ENCODE results near the gene TMEM37.

The TMEM37 gene

DNA sequence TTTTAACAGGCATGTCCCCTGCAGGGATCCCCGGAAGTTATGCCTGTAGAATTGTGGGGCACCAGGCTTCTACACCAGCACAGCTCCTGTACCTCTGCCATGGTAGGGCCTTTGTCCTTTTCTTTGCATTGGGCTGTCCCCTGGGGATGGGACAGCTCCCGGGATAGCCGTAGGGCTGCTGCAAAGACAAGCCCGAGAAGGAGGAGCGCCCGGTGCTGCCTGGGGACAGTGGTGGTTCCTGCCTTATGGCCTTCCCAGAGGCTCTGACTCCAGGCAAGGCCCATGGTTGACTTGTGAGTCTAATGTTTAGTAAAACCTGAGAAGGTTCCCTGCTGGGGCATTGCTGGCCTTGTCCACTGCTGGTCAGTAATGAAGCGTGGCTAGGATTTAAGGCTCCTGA is 30.9 kb downstream of the TMEM37 start:
- no peaks in the 10 kb centered on the region for H3K9me3 ChIP-seq (ENCODE audit: control insufficient read depth, insufficient read depth, low read depth, low read length)
- no peaks in the 10 kb centered on the region for H3K36me3 ChIP-seq (ENCODE audit: control insufficient read depth, insufficient read depth, low read length)
- H3K27ac ChIP-seq (ENCODE audit: low read depth, low read length), result no peak overlapping the region
- H3K4me1 ChIP-seq (ENCODE audit: control insufficient read depth, insufficient read depth, low read length), result peaks cover 2% of the 10 kb centered on the region; the same call in 1 of the 2 replicates
- no peak overlapping the region for H3K9ac ChIP-seq (ENCODE audit: low read length)
- H3K27me3 ChIP-seq (ENCODE audit: control insufficient read depth, insufficient read depth, low read length), result no peaks in the 10 kb centered on the region
- H3K4me3 ChIP-seq (ENCODE audit: low read depth, low read length), result no peak overlapping the region

DNA sequence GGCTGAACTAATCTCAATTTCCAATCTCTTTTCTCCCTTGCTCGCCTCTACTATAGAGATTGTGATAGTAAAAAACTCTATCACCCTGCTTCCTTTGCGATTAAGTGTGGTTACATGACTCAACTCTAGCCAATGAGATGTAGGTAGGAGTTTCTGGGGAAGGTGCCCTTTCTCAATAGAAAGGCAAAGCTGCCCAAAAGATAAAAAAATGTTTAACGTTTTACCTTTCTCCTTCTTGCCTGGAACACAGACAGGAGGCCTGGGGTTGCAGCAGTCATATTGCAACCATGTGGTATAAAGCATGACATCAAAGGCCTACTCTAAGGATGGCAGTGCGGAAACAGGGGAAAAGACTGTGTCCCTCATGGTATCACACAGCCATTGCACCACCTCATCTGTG is 31.5 kb downstream of the TMEM37 start:
- Histone ChIP-seq H3K36me3 (ENCODE audit: control insufficient read depth, insufficient read depth, low read length) (no peaks in the 10 kb centered on the region), H3K9ac (ENCODE audit: low read length) (no peak overlapping the region), H3K27me3 (ENCODE audit: control insufficient read depth, insufficient read depth, low read length) (no peaks in the 10 kb centered on the region), H3K9me3 (ENCODE audit: control insufficient read depth, insufficient read depth, low read depth, low read length) (no peaks in the 10 kb centered on the region), H3K4me3 (ENCODE audit: low read depth, low read length) (no peak overlapping the region), H3K27ac (ENCODE audit: low read depth, low read length) (no peak overlapping the region), H3K4me1 (ENCODE audit: control insufficient read depth, insufficient read depth, low read length) (peaks cover 2% of the 10 kb centered on the region; the same call in 1 of the 2 replicates)

DNA sequence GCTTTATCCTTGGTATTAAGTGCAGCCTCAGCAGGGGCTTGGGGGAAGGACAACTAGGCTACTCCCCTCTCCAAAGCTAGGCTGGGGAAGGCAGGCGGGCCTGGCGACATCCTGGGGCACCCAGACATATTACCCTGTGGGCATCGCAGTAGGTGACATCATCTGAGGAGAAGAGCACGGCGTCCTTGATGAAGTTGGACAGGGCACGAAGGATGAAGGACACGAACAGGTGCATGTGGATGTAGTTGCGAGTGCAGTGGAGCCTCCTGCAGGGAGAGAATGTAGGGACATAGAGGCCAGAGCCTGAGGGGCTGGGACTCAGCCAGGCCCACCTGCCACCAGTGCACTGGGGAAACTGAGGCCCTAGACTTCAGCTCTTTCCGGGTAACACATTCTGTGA is 32.3 kb downstream of the TMEM37 start:
- peaks cover 2% of the 10 kb centered on the region; the same call in 1 of the 2 replicates for H3K4me1 ChIP-seq (ENCODE audit: control insufficient read depth, insufficient read depth, low read length)
- no peaks in the 10 kb centered on the region for H3K36me3 ChIP-seq (ENCODE audit: control insufficient read depth, insufficient read depth, low read length)
- H3K4me3 ChIP-seq (ENCODE audit: low read depth, low read length), result no peak overlapping the region
- H3K27me3 ChIP-seq (ENCODE audit: control insufficient read depth, insufficient read depth, low read length), result no peaks in the 10 kb centered on the region
- no peak overlapping the region for H3K27ac ChIP-seq (ENCODE audit: low read depth, low read length)
- H3K9me3 ChIP-seq (ENCODE audit: control insufficient read depth, insufficient read depth, low read depth, low read length), result no peaks in the 10 kb centered on the region
- H3K9ac ChIP-seq (ENCODE audit: low read length), result no peak overlapping the region

DNA sequence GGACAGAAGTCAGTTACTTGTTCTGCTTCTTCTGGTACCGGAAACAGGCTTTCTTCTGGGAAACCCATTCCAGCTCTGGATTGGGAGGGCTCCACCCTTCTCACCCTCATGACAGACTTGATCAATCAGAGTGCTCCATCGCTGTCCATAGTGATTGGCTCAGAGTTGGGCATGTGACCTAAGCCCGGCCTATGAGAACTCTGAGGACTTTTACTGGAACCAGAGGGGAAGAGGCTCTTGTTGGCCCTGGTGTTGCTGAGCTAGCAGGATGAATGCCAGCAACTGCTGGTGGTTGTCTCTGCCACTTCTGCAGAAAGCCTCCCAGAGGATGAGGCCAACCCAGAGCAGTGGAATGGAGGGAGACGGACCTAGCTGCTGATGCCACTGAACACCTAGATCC is 33.3 kb downstream of the TMEM37 start:
- no peak overlapping the region for H3K27ac ChIP-seq (ENCODE audit: low read depth, low read length)
- no peak overlapping the region for H3K9ac ChIP-seq (ENCODE audit: low read length)
- H3K36me3 ChIP-seq (ENCODE audit: control insufficient read depth, insufficient read depth, low read length), result no peaks in the 10 kb centered on the region
- H3K9me3 ChIP-seq (ENCODE audit: control insufficient read depth, insufficient read depth, low read depth, low read length), result no peaks in the 10 kb centered on the region
- peaks cover 9% of the 10 kb centered on the region for H3K4me1 ChIP-seq (ENCODE audit: control insufficient read depth, insufficient read depth, low read length)
- no peak overlapping the region for H3K4me3 ChIP-seq (ENCODE audit: low read depth, low read length)
- no peaks in the 10 kb centered on the region for H3K27me3 ChIP-seq (ENCODE audit: control insufficient read depth, insufficient read depth, low read length)

DNA sequence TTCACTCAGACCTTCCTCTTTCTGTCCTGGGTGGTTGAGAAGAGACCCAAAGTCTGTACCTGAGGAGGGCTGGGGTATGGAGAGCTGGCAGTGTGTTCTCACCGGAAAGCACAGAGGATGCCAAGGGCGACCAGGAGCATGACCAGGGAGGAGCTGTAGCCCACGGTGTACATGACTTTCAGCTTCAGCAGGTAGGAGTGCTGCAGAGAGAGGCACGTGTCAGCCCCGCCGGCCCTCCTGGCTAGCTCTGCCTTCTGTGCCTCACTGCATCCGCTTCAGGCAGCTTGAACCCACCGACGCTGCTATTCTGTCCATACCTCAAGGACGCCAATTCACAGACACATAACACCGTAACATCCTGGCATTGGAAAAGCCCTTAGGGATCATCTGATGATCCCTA is 34.0 kb downstream of the TMEM37 start:
- peaks cover 10% of the 10 kb centered on the region for H3K4me1 ChIP-seq (ENCODE audit: control insufficient read depth, insufficient read depth, low read length)
- no peak overlapping the region for H3K4me3 ChIP-seq (ENCODE audit: low read depth, low read length)
- H3K27me3 ChIP-seq (ENCODE audit: control insufficient read depth, insufficient read depth, low read length), result no peaks in the 10 kb centered on the region
- H3K36me3 ChIP-seq (ENCODE audit: control insufficient read depth, insufficient read depth, low read length), result no peaks in the 10 kb centered on the region
- no peak overlapping the region for H3K9ac ChIP-seq (ENCODE audit: low read length)
- H3K9me3 ChIP-seq (ENCODE audit: control insufficient read depth, insufficient read depth, low read depth, low read length), result no peaks in the 10 kb centered on the region
- no peak overlapping the region for H3K27ac ChIP-seq (ENCODE audit: low read depth, low read length)

DNA sequence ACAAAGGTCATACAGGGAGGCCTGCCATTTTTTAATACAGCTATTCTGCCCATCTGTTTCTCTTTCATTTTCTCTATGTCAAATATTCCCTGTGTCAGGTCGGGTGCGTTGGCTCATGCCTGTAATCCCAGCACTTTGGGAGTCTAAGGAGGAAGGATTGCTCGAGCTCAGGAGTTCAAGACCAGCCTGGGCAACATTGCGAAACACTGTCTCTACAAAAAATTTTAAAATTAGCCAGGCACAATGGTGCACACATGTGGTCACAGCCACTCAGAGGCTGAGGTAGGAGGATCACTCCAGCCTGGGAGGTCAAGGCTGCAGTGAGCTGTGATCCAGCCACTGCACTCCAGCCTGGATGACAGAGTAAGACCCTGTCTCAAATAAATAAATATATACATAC is 34.7 kb downstream of the TMEM37 start:
- Histone ChIP-seq H3K27me3 (ENCODE audit: control insufficient read depth, insufficient read depth, low read length) (no peaks in the 10 kb centered on the region), H3K36me3 (ENCODE audit: control insufficient read depth, insufficient read depth, low read length) (no peaks in the 10 kb centered on the region), H3K9ac (ENCODE audit: low read length) (no peak overlapping the region), H3K4me1 (ENCODE audit: control insufficient read depth, insufficient read depth, low read length) (peaks cover 10% of the 10 kb centered on the region), H3K4me3 (ENCODE audit: low read depth, low read length) (no peak overlapping the region), H3K9me3 (ENCODE audit: control insufficient read depth, insufficient read depth, low read depth, low read length) (no peaks in the 10 kb centered on the region), H3K27ac (ENCODE audit: low read depth, low read length) (no peak overlapping the region)

DNA sequence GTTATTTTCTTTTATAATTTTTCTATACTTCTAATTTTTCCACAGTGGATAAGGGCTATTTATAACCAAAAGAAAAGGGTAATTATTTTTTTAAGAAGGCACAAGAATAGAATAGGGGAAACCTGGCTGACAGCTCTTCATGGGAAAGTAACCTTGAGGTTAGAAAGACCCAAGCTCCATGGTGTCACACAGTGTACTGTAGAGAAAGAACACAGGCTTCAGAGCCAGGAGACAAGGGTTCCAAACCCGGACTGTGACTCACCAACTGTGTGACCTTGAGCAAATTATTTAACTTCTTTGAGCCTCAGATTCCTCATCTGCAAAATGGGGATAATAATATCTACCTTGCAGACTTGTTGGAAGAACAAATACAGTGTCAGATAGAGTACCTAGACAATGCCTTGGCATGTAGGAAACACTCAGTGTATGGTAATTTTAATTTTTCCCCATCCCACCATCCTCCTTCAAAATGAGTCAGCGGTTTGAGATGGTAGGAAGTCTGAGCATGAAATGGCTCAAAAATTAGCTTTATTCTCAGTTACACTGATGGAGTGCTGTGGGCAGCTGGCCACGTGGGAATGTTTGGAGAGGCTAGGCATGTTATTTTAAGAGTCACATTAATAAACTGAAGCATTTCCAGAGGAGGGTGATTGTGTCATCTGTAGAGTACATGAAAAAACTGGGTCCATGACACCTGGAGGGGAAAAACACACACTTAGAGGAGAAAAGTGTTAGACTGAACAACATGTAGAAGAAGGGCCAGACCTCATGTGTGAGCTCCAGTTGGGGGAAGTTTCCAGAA is 36.7 kb downstream of the TMEM37 start:
- no peaks in the 10 kb centered on the region for H3K9me3 ChIP-seq (ENCODE audit: control insufficient read depth, insufficient read depth, low read depth, low read length)
- H3K4me3 ChIP-seq (ENCODE audit: low read depth, low read length), result no peak overlapping the region
- peaks cover 10% of the 10 kb centered on the region for H3K4me1 ChIP-seq (ENCODE audit: control insufficient read depth, insufficient read depth, low read length)
- H3K9ac ChIP-seq (ENCODE audit: low read length), result no peak overlapping the region
- H3K36me3 ChIP-seq (ENCODE audit: control insufficient read depth, insufficient read depth, low read length), result no peaks in the 10 kb centered on the region
- no peaks in the 10 kb centered on the region for H3K27me3 ChIP-seq (ENCODE audit: control insufficient read depth, insufficient read depth, low read length)
- H3K27ac ChIP-seq (ENCODE audit: low read depth, low read length), result no peak overlapping the region

DNA sequence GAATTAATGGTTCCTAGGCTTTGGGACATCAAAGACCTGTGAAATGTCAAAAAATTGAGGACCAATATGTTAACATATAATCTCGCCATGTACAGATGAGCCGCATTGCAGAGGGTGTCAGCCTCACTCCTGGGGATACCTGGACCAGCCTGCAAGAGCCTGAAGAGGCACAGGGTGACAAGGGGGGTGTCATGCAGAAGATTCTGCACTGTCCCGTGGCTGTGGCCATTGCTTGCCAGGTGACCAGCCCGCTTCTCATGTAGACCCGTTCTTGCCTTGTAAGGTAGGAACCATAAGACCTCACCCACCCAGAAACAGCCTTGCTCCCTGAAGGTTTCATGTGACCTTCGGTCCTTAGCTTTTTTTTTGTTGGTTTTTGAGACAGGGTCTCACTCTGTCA is 37.5 kb downstream of the TMEM37 start:
- no peaks in the 10 kb centered on the region for H3K27me3 ChIP-seq (ENCODE audit: control insufficient read depth, insufficient read depth, low read length)
- H3K4me1 ChIP-seq (ENCODE audit: control insufficient read depth, insufficient read depth, low read length), result peaks cover 10% of the 10 kb centered on the region
- H3K9me3 ChIP-seq (ENCODE audit: control insufficient read depth, insufficient read depth, low read depth, low read length), result no peaks in the 10 kb centered on the region
- no peak overlapping the region for H3K27ac ChIP-seq (ENCODE audit: low read depth, low read length)
- no peak overlapping the region for H3K4me3 ChIP-seq (ENCODE audit: low read depth, low read length)
- no peak overlapping the region for H3K9ac ChIP-seq (ENCODE audit: low read length)
- no peaks in the 10 kb centered on the region for H3K36me3 ChIP-seq (ENCODE audit: control insufficient read depth, insufficient read depth, low read length)

DNA sequence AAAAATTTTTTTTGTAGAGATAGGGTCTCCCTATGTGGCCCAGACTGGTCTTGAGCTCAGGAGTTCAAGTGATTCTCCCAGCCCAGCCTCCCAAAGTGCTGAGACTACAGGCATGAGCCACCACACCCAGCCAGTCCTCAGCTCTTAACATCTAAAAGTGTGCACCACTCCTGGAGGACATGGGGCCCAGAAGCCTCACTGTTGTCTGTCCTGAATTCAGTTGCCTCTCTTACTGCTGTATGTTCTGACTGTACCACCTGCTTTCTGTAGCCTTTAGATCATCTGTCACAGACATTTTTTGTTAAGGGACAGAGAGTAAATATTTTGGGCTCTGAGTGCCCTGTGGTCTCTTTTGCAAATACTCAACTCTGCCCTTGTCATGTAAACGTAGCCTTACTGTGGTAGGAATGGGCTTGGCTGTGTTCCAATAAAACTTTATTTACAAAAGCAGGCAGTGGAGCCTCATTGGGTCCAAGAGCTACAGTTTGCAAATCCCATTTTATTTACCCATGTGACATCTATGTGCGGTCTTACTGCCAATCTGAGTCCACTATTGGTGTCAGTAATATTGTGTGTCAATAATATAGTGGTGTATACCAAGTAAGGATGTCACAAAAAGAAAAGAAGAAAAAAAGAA is 38.1 kb downstream of the TMEM37 start:
- Histone ChIP-seq H3K36me3 (ENCODE audit: control insufficient read depth, insufficient read depth, low read length) (no peaks in the 10 kb centered on the region), H3K9me3 (ENCODE audit: control insufficient read depth, insufficient read depth, low read depth, low read length) (no peaks in the 10 kb centered on the region), H3K4me3 (ENCODE audit: low read depth, low read length) (no peak overlapping the region), H3K9ac (ENCODE audit: low read length) (no peak overlapping the region), H3K27me3 (ENCODE audit: control insufficient read depth, insufficient read depth, low read length) (no peaks in the 10 kb centered on the region), H3K4me1 (ENCODE audit: control insufficient read depth, insufficient read depth, low read length) (peaks cover 10% of the 10 kb centered on the region), H3K27ac (ENCODE audit: low read depth, low read length) (no peak overlapping the region)

DNA sequence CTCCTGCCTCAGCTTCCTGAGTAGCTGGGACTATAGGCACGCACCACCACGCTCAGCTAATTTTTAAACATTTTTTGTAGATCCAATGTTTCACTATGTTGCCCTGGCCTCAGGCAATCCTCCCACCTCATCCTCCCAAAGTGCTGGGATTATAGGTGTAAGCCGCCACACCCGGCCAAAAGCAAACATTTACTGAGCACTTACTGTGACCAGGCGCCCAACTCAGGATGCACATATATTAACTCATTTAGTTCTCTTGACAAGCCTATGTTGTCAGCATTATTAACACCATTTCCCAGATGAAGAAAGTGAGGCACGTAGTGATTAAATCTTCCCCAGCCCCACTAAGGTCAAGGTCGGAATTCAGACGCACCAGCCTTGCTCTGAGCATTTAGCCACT is 41.1 kb downstream of the TMEM37 start:
- Histone ChIP-seq H3K9ac (ENCODE audit: low read length) (no peak overlapping the region), H3K9me3 (ENCODE audit: control insufficient read depth, insufficient read depth, low read depth, low read length) (no peaks in the 10 kb centered on the region), H3K36me3 (ENCODE audit: control insufficient read depth, insufficient read depth, low read length) (no peaks in the 10 kb centered on the region), H3K4me3 (ENCODE audit: low read depth, low read length) (no peak overlapping the region), H3K27me3 (ENCODE audit: control insufficient read depth, insufficient read depth, low read length) (no peaks in the 10 kb centered on the region), H3K27ac (ENCODE audit: low read depth, low read length) (no peak overlapping the region), H3K4me1 (ENCODE audit: control insufficient read depth, insufficient read depth, low read length) (peaks cover 17% of the 10 kb centered on the region)

DNA sequence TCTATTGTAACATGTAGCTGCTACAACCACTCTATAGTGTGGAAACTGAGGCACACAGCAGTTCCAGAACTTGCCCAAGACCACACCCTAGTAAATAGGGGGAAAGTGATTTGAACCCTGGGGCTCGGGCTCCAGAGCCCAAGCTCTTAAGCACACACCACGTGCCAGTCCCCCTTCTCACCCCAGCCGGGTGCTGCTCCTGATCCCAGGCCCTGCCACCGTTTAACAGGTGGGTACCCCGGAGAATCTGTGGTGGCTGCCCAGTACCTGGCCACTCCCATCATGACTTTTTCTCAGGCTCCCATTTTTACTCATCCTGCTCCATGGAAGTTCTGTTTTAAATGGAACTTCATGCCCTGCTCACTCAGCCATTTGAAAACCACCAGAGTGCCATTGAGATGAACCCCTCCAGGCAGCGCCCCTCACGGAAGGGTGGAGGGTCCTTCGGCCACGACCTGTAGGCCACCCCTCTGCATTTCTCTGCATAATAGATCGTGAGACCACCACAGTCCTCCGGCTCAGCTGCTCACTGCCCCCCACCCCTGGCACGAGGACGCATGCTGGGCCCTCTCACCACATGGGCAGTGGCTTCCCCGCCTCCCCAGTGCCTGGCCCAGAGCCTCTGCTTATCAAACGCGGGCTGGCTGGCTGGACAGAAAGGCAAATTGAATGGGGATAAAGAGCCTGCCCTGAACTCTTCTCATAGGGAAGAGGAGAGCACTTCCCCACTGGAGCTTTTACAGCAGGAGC is 42.1 kb downstream of the TMEM37 start:
- H3K9me3 ChIP-seq (ENCODE audit: control insufficient read depth, insufficient read depth, low read depth, low read length), result no peaks in the 10 kb centered on the region

More for the DNA sequence above, 42.1 kb downstream of the TMEM37 start:
- Histone ChIP-seq H3K9ac (ENCODE audit: low read length) (no peak overlapping the region), H3K27me3 (ENCODE audit: control insufficient read depth, insufficient read depth, low read length) (no peaks in the 10 kb centered on the region), H3K4me3 (ENCODE audit: low read depth, low read length) (no peak overlapping the region), H3K27ac (ENCODE audit: low read depth, low read length) (no peak overlapping the region), H3K36me3 (ENCODE audit: control insufficient read depth, insufficient read depth, low read length) (no peaks in the 10 kb centered on the region), H3K4me1 (ENCODE audit: control insufficient read depth, insufficient read depth, low read length) (peaks cover 17% of the 10 kb centered on the region)
